ENCODE measurements around the gene UPK3A.

Gene UPK3A

GRCh38 chr22:45285263-45286058 lies 712 bp downstream of the UPK3A start:
- TF ChIP-seq CTCF (IDR thresholded peaks at IDR 0.05; ENCODE audit: poor library complexity, severe bottlenecking) = no peak
- H3K27me3 ChIP-seq (ENCODE audit: insufficient read depth, poor library complexity, severe bottlenecking) = no peaks in the 10 kb centered on the region
- H3K4me1 ChIP-seq (ENCODE audit: insufficient read depth, poor library complexity, severe bottlenecking) = no peaks in the 10 kb centered on the region
- no peaks in the 10 kb centered on the region for H3K9me3 ChIP-seq (ENCODE audit: severe bottlenecking)
- no peak overlapping the region for H3K27ac ChIP-seq (ENCODE audit: poor library complexity, severe bottlenecking)
- no peaks in the 10 kb centered on the region for H3K36me3 ChIP-seq (ENCODE audit: low read depth)
- DNase-seq (ENCODE audit: low spot score) (no peak), ATAC-seq (ENCODE audit: low read depth) (no peak)
- H3K4me3 ChIP-seq (ENCODE audit: severe bottlenecking) = no peak overlapping the region

- Histone ChIP-seq H3K27me3 (ENCODE audit: insufficient read depth, poor library complexity, severe bottlenecking) (no peaks in the 10 kb centered on the region), H3K4me1 (ENCODE audit: insufficient read depth, poor library complexity, severe bottlenecking) (no peaks in the 10 kb centered on the region), H3K36me3 (ENCODE audit: low read depth) (no peaks in the 10 kb centered on the region), H3K4me3 (ENCODE audit: severe bottlenecking) (no peak overlapping the region), H3K9me3 (ENCODE audit: severe bottlenecking) (no peaks in the 10 kb centered on the region), H3K27ac (ENCODE audit: poor library complexity, severe bottlenecking) (no peak overlapping the region)
- TF ChIP-seq CTCF (IDR thresholded peaks at IDR 0.05; ENCODE audit: poor library complexity, severe bottlenecking) = no peak
- DNase-seq (ENCODE audit: low spot score) = no peak
- ATAC-seq (ENCODE audit: low read depth) = no peak
These were observed 2.3 kb downstream of the UPK3A start for GRCh38 chr22:45286854-45287551.

DNA sequence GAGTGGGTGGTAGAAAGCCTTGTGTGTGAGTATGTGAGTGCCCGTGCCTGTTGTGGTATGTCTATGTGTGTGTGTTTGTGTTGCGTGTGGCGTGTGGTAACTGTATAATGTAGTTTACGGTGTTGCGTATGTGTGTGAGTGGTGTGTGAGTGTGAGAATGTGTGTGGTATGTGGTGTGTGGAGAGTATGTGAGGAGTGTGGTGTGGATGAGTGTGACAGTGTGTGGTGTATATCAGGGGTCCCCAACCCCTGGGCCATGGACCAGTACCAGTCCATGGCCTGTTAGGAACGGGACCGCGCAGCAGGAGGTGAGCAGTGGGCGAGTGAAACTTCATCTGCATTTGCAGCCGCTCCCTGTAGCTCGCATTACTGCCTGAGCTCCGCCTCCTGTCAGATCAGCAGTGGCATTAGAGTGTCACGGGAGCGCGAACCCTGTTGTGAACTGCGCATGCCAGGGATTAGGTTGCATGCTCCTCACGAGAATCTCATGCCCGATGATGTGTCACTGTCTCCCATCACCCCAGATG lies 5.7 kb downstream of the UPK3A start:
- no peak for TF ChIP-seq CTCF (IDR thresholded peaks at IDR 0.05; ENCODE audit: poor library complexity, severe bottlenecking)
- H3K4me3 ChIP-seq (ENCODE audit: severe bottlenecking) = no peak overlapping the region
- peak; percentile 66 for ATAC-seq (ENCODE audit: low read depth)
- H3K27ac ChIP-seq (ENCODE audit: poor library complexity, severe bottlenecking) = no peak overlapping the region
- DNase-seq (ENCODE audit: low spot score) = no peak
- no peaks in the 10 kb centered on the region for H3K27me3 ChIP-seq (ENCODE audit: insufficient read depth, poor library complexity, severe bottlenecking)
- no peaks in the 10 kb centered on the region for H3K9me3 ChIP-seq (ENCODE audit: severe bottlenecking)
- H3K4me1 ChIP-seq (ENCODE audit: insufficient read depth, poor library complexity, severe bottlenecking) = no peaks in the 10 kb centered on the region
- no peaks in the 10 kb centered on the region for H3K36me3 ChIP-seq (ENCODE audit: low read depth)

GRCh38 chr22:45291061-45291930 lies 6.5 kb downstream of the UPK3A start:
- H3K27me3 ChIP-seq (ENCODE audit: insufficient read depth, poor library complexity, severe bottlenecking) = no peaks in the 10 kb centered on the region
- H3K36me3 ChIP-seq (ENCODE audit: low read depth) = no peaks in the 10 kb centered on the region
- TF ChIP-seq CTCF (IDR thresholded peaks at IDR 0.05; ENCODE audit: poor library complexity, severe bottlenecking) = no peak
- H3K4me3 ChIP-seq (ENCODE audit: severe bottlenecking) = no peak overlapping the region
- ATAC-seq (ENCODE audit: low read depth) = no peak
- H3K27ac ChIP-seq (ENCODE audit: poor library complexity, severe bottlenecking) = no peak overlapping the region
- H3K4me1 ChIP-seq (ENCODE audit: insufficient read depth, poor library complexity, severe bottlenecking) = no peaks in the 10 kb centered on the region
- H3K9me3 ChIP-seq (ENCODE audit: severe bottlenecking) = no peaks in the 10 kb centered on the region
- DNase-seq (ENCODE audit: low spot score) = no peak

Measured in RWPE2 (cell line).